RWPE2 (cell line): Measurements from ENCODE around the gene GSDME.

Experiments used
- ATAC-seq: fragments of 200-7000 bp; cut with Tn5 transposase; 3 replicates; pipeline ENCODE4 v1.9.1; 2021; ENCODE audit warnings: low read depth
- DNase-seq: peaks from one replicate; pipeline ENCODE4 v3.0.0-alpha.2; 2020; ENCODE audit warnings: low spot score
- H3K27ac ChIP-seq: fragments of 450-650 bp; 2 replicates; pipeline ENCODE4 v1.5.1; 2017; ENCODE audit warnings: mild to moderate bottlenecking; ENCODE audit not compliant: poor library complexity, severe bottlenecking
- H3K27me3 ChIP-seq: fragments of 250-450 bp; sonication (Bioruptor Pico); 2 replicates; pipeline ENCODE4 v1.5.1; 2021; ENCODE audit warnings: mild to moderate bottlenecking, moderate library complexity; ENCODE audit not compliant: insufficient read depth, poor library complexity, severe bottlenecking
- H3K36me3 ChIP-seq: fragments of 250-450 bp; sonication (Bioruptor Pico); 2 replicates; pipeline ENCODE4 v1.5.1; 2020; ENCODE audit warnings: low read depth, mild to moderate bottlenecking, moderate library complexity
- H3K4me1 ChIP-seq: fragments of 250-450 bp; sonication (Bioruptor Pico); 2 replicates; pipeline ENCODE4 v1.5.1; 2021; ENCODE audit warnings: mild to moderate bottlenecking, moderate library complexity; ENCODE audit not compliant: insufficient read depth, poor library complexity, severe bottlenecking
- H3K4me3 ChIP-seq: fragments of 250-450 bp; sonication (Bioruptor Pico); 2 replicates; pipeline ENCODE4 v1.5.1; 2021; ENCODE audit warnings: mild to moderate bottlenecking, moderate library complexity; ENCODE audit not compliant: severe bottlenecking
- H3K9me3 ChIP-seq: fragments of 250-450 bp; sonication (Bioruptor Pico); 2 replicates; pipeline ENCODE4 v1.5.1; 2021; ENCODE audit warnings: mild to moderate bottlenecking, moderate library complexity; ENCODE audit not compliant: severe bottlenecking
- CTCF ChIP-seq: fragments of 450-650 bp; IDR thresholded peaks from one replicate; pipeline ENCODE4 v1.5.1; 2017; ENCODE audit warnings: mild to moderate bottlenecking, moderate library complexity; ENCODE audit not compliant: poor library complexity, severe bottlenecking

GSDME gene

DNA sequence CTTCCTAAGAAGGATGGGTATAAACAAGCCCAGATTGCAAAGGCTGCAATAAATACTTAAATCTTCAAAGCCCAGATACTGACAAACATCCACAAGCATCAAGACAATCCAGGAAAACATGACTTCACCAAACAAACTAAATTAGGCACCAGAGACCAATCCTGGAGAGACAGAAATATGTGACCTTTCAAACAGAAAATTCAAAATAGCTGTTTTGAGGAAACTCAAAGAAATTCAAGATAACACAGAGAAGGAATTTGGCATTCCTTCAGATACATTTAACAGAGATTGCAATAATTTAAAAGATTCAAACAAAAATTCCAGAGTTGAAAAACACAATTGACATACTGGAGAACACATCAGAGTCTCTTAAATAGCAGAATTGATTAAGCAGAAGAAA lies 23.0 kb downstream of the GSDME start:
- Histone ChIP-seq H3K9me3 (no peaks in the 10 kb centered on the region), H3K4me3 (no peak overlapping the region), H3K36me3 (peaks cover 24% of the 10 kb centered on the region), H3K4me1 (peaks cover 11% of the 10 kb centered on the region), H3K27me3 (no peaks in the 10 kb centered on the region), H3K27ac (no peak overlapping the region)
- ATAC-seq (no peak), DNase-seq (no peak)
- no peak for TF ChIP-seq CTCF

DNA sequence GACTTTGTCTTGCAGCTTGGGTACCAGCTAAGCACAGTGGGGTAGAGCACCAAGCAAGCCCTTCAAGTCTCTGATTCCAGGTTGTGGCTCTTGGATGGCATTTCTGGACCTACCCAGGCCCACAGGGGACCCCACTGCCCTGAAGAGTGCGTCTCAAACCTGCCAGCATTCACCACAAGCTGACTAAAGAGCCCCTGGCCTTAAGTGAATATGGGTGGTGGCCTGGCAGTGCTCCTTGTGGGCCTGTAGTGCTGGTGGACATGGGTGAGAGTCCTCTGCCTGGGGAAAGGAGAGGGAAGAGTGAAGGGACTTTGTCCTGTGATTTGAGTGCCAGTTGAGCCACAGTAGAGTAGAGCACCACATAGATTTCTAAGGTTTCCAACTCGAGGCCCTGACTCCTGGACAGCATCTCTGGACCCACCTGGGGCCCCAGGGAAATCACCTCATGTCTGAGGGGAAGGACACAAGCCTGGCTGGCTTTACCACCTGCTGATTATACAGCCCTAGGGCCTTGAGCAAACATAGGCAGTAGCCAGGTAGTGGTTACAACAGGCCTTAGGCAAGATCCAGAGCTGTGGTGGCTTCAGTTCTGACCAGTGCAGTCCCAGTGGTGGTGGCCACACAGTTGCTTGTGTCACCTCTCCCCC lies 23.7 kb downstream of the GSDME start:
- Histone ChIP-seq H3K4me3 (no peak overlapping the region), H3K9me3 (no peaks in the 10 kb centered on the region), H3K4me1 (peaks cover 11% of the 10 kb centered on the region), H3K36me3 (peaks cover 20% of the 10 kb centered on the region), H3K27me3 (no peaks in the 10 kb centered on the region), H3K27ac (peak overlapping the region; percentile 24)
- ATAC-seq (no peak), DNase-seq (no peak)
- TF ChIP-seq CTCF: no peak

DNA sequence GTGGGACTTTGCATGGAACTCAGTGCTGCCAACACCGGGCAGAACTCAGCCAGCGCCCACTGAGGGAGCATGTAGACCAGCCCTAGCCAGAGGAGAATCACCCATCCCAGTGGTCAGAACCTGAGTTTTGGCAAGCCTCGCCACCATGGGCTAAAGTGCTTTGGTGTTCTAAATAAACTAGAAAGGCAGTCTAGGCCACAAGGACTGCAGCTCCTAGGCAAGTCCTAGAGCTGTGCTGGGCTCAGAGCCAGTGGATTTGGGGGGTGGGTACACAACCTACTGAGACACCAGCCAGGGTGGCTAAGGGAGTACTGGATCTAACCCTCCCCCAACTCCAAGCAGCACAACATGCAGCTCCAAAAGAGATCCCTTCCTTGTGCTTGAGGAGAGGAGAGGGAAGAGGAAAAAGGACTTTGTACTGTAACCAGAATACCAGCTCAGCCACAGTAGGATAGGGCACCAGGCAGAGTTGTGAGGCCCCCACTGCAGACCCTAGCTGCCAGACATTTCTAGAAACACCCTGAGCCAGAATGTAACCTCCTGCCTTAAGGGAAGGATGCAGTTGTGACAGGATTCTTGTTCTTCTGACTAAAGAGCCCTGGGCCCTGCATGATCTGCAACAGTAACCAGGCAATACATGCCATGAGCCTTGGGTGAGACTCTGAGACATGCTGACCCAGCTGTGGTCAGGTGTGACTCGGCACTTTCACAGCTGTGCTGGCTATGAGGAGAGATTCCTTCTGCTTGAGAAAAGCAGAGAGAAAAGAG lies 24.4 kb downstream of the GSDME start:
- no peak for TF ChIP-seq CTCF
- ATAC-seq: peak; percentile 91
- DNase-seq: no peak
- Histone ChIP-seq H3K36me3 (peaks cover 15% of the 10 kb centered on the region; the same call in 1 of the 2 replicates), H3K4me1 (peaks cover 9% of the 10 kb centered on the region), H3K27me3 (no peaks in the 10 kb centered on the region), H3K4me3 (no peak overlapping the region), H3K27ac (peak overlapping the region; percentile 24), H3K9me3 (no peaks in the 10 kb centered on the region)

GRCh38 chr7:24731313-24731712 lies 26.0 kb downstream of the GSDME start:
- ATAC-seq (no peak), DNase-seq (no peak)
- peaks cover 15% of the 10 kb centered on the region; the same call in 1 of the 2 replicates for H3K36me3 ChIP-seq
- H3K4me1 ChIP-seq: no peaks in the 10 kb centered on the region
- H3K27me3 ChIP-seq: no peaks in the 10 kb centered on the region
- H3K27ac ChIP-seq: no peak overlapping the region
- H3K9me3 ChIP-seq: no peaks in the 10 kb centered on the region
- TF ChIP-seq CTCF: no peak
- H3K4me3 ChIP-seq: no peak overlapping the region

DNA sequence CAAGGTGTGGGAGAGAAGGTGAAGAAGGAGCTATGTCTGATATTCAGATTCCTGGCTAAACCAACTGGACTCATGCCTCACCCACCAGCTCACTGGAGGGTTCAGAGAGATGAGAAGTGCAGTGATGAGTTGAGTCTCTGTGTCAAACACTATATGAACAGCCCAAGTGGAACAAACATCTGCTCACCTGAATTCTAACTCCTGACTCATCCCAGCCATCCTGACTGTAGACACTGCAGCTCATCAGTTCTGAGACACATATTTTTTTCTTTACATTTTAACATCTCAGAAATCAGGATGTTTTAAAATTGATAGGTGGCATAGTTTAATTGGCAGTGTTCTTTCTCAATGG lies 27.3 kb downstream of the GSDME start:
- Histone ChIP-seq H3K27ac (no peak overlapping the region), H3K27me3 (no peaks in the 10 kb centered on the region)
- TF ChIP-seq CTCF: no peak

More for the DNA sequence above, 27.3 kb downstream of the GSDME start:
- no peak for ATAC-seq
- no peak for DNase-seq
- H3K36me3 ChIP-seq: peaks cover 10% of the 10 kb centered on the region; the same call in 1 of the 2 replicates
- H3K4me1 ChIP-seq: no peaks in the 10 kb centered on the region
- no peak overlapping the region for H3K4me3 ChIP-seq
- H3K9me3 ChIP-seq: no peaks in the 10 kb centered on the region
